Measurements from ENCODE around the gene PGAM2. TPM values are rescaled to one million over a fixed set of nuclear protein-coding genes. Genes with fewer than 3 reads are reported as not detected.

Gene PGAM2
- total and polyA plus RNA-seq, 2 experiments from 2014 or later, result not detected

DNA sequence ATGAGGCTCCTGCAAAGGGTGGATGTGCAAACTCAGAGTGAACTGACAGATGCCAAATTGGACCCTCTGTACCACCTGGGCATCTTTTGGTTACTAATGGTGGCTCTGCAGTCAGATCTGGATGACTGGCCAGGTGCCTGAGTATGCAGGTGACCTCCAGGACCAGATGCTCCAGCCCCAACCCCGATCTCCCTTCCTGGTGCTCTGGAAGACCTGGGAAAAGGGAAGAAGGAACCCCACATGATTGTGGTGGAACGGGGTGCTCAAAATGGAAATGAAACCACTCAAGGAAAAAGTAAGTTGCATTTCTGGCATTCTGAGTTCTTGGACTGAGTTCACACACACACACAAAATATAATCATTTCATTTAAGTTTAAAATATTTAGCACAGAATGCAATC lies 29.0 kb upstream of the PGAM2 start:
- no peaks in the 10 kb centered on the region for H3K79me2 ChIP-seq (ENCODE audit: insufficient read depth)

DNA sequence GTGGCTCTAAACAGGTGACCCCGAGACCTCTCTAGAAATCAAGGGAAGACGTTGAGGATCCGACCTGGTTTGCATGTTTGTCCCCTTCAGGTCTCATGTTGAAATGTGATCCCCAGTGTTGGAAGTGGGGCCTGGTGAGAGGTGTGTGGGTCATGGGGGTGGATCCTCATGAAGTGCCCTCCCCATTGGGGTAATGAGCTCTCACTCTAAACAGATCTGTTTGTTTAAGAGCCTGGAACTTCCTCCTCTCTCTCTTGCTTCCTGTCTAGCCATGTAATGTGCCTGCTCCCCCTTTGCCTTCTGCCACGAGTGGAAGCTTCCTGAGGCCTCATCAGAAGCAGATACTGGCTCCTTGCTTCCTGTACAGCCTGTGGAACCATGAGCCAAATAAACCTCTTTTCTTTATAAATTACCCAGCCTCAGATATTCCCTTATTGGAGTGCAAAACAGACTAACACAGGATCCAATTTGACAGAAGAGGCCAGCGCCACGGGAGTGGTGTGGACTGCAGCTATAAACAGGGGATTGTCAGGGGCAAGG lies 27.8 kb upstream of the PGAM2 start:
- in situ Hi-C loops (cut with MboI), result no loop called here
- no peaks in the 10 kb centered on the region for H3K9me3 ChIP-seq (ENCODE audit: low read depth)
- WGBS, 2 experiments (ENCODE audit: low coverage in 1 of 2, low lambda C conversion rate in 2 of 2, missing lambda C conversion rate in 2 of 2), result 84 to 87% methylated on average over 6 of the region's 6 CpGs
- H4K20me1 ChIP-seq (ENCODE audit: insufficient read depth), result no peaks in the 10 kb centered on the region
- no peaks in the 10 kb centered on the region for H3K9me2 ChIP-seq (ENCODE audit: insufficient read depth)
- no peak overlapping the region for H3K27ac ChIP-seq
- H3K4me1 ChIP-seq (ENCODE audit: insufficient read depth), result peaks cover 23% of the 10 kb centered on the region
- DNase-seq, result no peak
- H3F3A ChIP-seq (ENCODE audit: insufficient read depth), result peaks cover 19% of the 10 kb centered on the region
- H3K27me3 ChIP-seq (replicated peaks; ENCODE audit: insufficient read depth), result no peaks in the 10 kb centered on the region
- H3K4me2 ChIP-seq (ENCODE audit: unreplicated experiment), result no peak overlapping the region
- H3K9ac ChIP-seq, result no peak overlapping the region
- TF ChIP-seq EZH2phosphoT487 (IDR thresholded peaks at IDR 0.05; ENCODE audit: insufficient read depth, low read depth) (no peak), EZH2 (IDR thresholded peaks at IDR 0.05; ENCODE audit: insufficient read depth, poor library complexity, severe bottlenecking) (no peak)
- no peaks in the 10 kb centered on the region for H3K79me2 ChIP-seq (ENCODE audit: insufficient read depth)
- no peaks in the 10 kb centered on the region for H3K36me3 ChIP-seq (ENCODE audit: low read depth)
- no peak overlapping the region for H2AFZ ChIP-seq
- no peak overlapping the region for H3K4me3 ChIP-seq

More for the DNA sequence above, 29.0 kb upstream of the PGAM2 start:
- H3K27ac ChIP-seq, result no peak overlapping the region
- H2AFZ ChIP-seq, result peak overlapping the region; percentile 56
- no peak overlapping the region for H3K9ac ChIP-seq
- DNase-seq, result no peak
- H3K4me3 ChIP-seq, result no peak overlapping the region
- H3F3A ChIP-seq (ENCODE audit: insufficient read depth), result peaks cover 10% of the 10 kb centered on the region
- in situ Hi-C loops (cut with MboI), result no loop called here
- H4K20me1 ChIP-seq (ENCODE audit: insufficient read depth), result no peaks in the 10 kb centered on the region
- H3K36me3 ChIP-seq (ENCODE audit: low read depth), result no peaks in the 10 kb centered on the region
- H3K27me3 ChIP-seq (replicated peaks; ENCODE audit: insufficient read depth), result no peaks in the 10 kb centered on the region
- H3K4me2 ChIP-seq (ENCODE audit: unreplicated experiment), result no peak overlapping the region
- peaks cover 12% of the 10 kb centered on the region for H3K4me1 ChIP-seq (ENCODE audit: insufficient read depth)
- H3K9me2 ChIP-seq (ENCODE audit: insufficient read depth), result no peaks in the 10 kb centered on the region
- no peaks in the 10 kb centered on the region for H3K9me3 ChIP-seq (ENCODE audit: low read depth)
- TF ChIP-seq EZH2phosphoT487 (IDR thresholded peaks at IDR 0.05; ENCODE audit: insufficient read depth, low read depth) (no peak), EZH2 (IDR thresholded peaks at IDR 0.05; ENCODE audit: insufficient read depth, poor library complexity, severe bottlenecking) (no peak)
- WGBS, 2 experiments (ENCODE audit: low coverage in 1 of 2, low lambda C conversion rate in 2 of 2, missing lambda C conversion rate in 2 of 2), result 68 to 71% methylated on average over 2 of the region's 2 CpGs

DNA sequence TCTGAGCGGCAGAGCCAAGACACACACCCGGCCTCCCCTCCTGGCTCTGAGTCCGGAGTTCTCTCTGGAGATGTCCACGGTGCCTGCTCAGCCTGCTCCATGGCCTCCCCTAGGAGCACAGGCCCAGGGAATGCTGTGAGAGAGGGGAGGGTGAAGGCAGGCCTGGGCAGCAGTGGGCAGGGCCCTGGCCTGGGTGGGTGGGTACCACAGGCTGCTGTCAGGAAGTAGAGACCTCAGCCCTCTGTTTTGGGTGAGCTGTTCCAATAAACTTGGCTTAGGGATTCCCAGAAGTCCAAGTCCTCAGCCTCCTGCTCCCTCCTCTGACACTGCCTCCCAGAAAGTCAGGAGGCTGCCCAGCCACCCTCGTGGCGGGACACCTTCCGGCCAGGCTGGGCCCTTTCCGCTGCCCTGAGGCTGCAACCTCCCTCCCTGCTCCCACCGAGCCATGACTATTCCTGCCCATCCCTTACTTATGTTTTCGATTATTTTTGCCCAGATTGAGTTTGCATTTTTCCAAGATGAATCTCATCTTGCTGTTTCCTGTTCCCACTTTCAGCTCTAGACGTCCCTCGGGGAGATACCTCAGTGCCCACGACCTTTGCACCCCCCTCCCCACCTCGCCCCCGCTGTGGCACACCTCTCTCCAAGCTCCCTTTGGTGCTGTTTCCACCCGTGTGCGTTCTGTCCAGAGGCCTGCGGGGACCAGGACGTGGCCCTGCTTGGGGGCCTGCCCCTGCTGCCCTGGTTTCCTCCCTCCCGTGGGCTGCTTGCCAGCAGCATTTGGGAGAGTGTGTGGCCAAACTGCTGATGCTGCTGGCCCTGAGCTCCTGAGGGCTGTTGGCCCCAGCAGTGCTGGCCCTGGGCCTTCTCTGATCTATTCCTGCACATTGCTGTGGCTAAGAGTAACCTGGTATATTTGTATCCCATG lies 22.8 kb upstream of the PGAM2 start:
- Histone ChIP-seq H3F3A (ENCODE audit: insufficient read depth) (peaks cover 49% of the 10 kb centered on the region), H4K20me1 (ENCODE audit: insufficient read depth) (no peaks in the 10 kb centered on the region), H3K4me2 (ENCODE audit: unreplicated experiment) (peak overlapping the region; percentile 44), H3K4me3 (peak overlapping the region; percentile 25; the same call in 1 of the 2 replicates), H3K36me3 (ENCODE audit: low read depth) (no peaks in the 10 kb centered on the region), H3K79me2 (ENCODE audit: insufficient read depth) (no peaks in the 10 kb centered on the region), H3K9ac (peak overlapping the region; percentile 79), H3K4me1 (ENCODE audit: insufficient read depth) (peaks cover 53% of the 10 kb centered on the region), H3K9me2 (ENCODE audit: insufficient read depth) (no peaks in the 10 kb centered on the region), H2AFZ (peak overlapping the region; percentile 18), H3K27me3 (replicated peaks; ENCODE audit: insufficient read depth) (no peaks in the 10 kb centered on the region), H3K27ac (peak overlapping the region; percentile 99), H3K9me3 (ENCODE audit: low read depth) (no peaks in the 10 kb centered on the region)
- TF ChIP-seq EZH2phosphoT487 (IDR thresholded peaks at IDR 0.05; ENCODE audit: insufficient read depth, low read depth) (no peak), EZH2 (IDR thresholded peaks at IDR 0.05; ENCODE audit: insufficient read depth, poor library complexity, severe bottlenecking) (no peak)
- DNase-seq, result peak; percentile 96
- in situ Hi-C loops (cut with MboI), result loop anchor here (5.0 kb wide), 1 partner anchor 49 kb away; no protein-coding TSS in a partner anchor
- 2% methylated on average over 19 to 20 of the region's 20 CpGs for WGBS, 2 experiments (ENCODE audit: low coverage in 1 of 2, low lambda C conversion rate in 2 of 2, missing lambda C conversion rate in 2 of 2)

DNA sequence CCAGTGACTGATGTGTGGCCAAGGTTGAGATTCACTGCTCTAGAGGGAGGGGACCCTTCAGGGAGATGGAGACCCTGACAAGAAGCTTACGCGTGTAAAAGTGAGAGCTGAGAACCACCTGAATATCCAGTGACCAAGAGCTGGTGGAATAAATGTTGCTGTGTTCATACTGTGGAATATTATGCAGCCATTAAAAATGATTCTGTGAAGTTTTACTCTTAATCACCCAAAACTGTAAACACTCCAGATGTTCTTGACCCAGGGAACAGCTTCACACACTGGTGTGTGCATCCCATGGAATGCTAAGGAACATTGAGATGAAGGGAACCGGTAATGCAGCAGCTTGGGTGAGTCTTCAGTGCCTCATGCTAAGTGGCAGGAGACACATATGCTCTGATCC lies 21.3 kb upstream of the PGAM2 start:
- no peak for DNase-seq
- H3K27ac ChIP-seq, result peak overlapping the region; percentile 99

More for the DNA sequence above, 21.3 kb upstream of the PGAM2 start:
- H3K9me3 ChIP-seq (ENCODE audit: low read depth), result no peaks in the 10 kb centered on the region
- no peaks in the 10 kb centered on the region for H3K9me2 ChIP-seq (ENCODE audit: insufficient read depth)
- no peaks in the 10 kb centered on the region for H4K20me1 ChIP-seq (ENCODE audit: insufficient read depth)
- no peak overlapping the region for H3K4me2 ChIP-seq (ENCODE audit: unreplicated experiment)
- in situ Hi-C loops (cut with MboI), result loop anchor here (5.0 kb wide), 1 partner anchor 51 kb away; no protein-coding TSS in a partner anchor
- H3K36me3 ChIP-seq (ENCODE audit: low read depth), result no peaks in the 10 kb centered on the region
- no peak overlapping the region for H2AFZ ChIP-seq
- no peak for TF ChIP-seq EZH2phosphoT487 (IDR thresholded peaks at IDR 0.05; ENCODE audit: insufficient read depth, low read depth)
- TF ChIP-seq EZH2 (IDR thresholded peaks at IDR 0.05; ENCODE audit: insufficient read depth, poor library complexity, severe bottlenecking), result no peak
- WGBS, 2 experiments (ENCODE audit: low coverage in 1 of 2, low lambda C conversion rate in 2 of 2, missing lambda C conversion rate in 2 of 2), result 99 to 100% methylated on average over 3 of the region's 3 CpGs
- H3K79me2 ChIP-seq (ENCODE audit: insufficient read depth), result peaks cover 4% of the 10 kb centered on the region
- H3K4me3 ChIP-seq, result no peak overlapping the region
- H3K9ac ChIP-seq, result peak overlapping the region; percentile 79; the same call in 1 of the 2 replicates
- H3K4me1 ChIP-seq (ENCODE audit: insufficient read depth), result peaks cover 55% of the 10 kb centered on the region
- peaks cover 52% of the 10 kb centered on the region for H3F3A ChIP-seq (ENCODE audit: insufficient read depth)
- no peaks in the 10 kb centered on the region for H3K27me3 ChIP-seq (replicated peaks; ENCODE audit: insufficient read depth)
